Loucy (cell line): ENCODE data around the gene NUS1.
"Not testable (repeated sequence)": the region's sequence is repeated elsewhere in the genome, so short reads cannot be mapped to it uniquely, and the experiment has no call there.

ENCODE experiments used
- H2AFZ ChIP-seq: fragments of 200-600 bp; sonication (generic); 2 replicates; pipeline ENCODE4 v1.6.0; 2016; ENCODE audit warnings: antibody characterized with exemption, mild to moderate bottlenecking, low read length, moderate library complexity
- H3F3A ChIP-seq: fragments of 200-600 bp; 2 replicates; pipeline ENCODE4 v1.6.0; 2016; ENCODE audit warnings: antibody characterized with exemption, low read depth, mild to moderate bottlenecking
- H3K27me3 ChIP-seq: fragments of 200-600 bp; sonication (generic); 2 replicates; pipeline ENCODE4 v1.6.1; 2014; ENCODE audit warnings: low read length, mild to moderate bottlenecking; ENCODE audit not compliant: insufficient read depth, poor library complexity, severe bottlenecking
- H3K36me3 ChIP-seq: fragments of 200-600 bp; sonication (generic); 2 replicates; pipeline ENCODE4 v1.6.1; 2016; ENCODE audit warnings: low read length; ENCODE audit not compliant: insufficient read depth
- H3K4me1 ChIP-seq: fragments of 200-600 bp; sonication (generic); 2 replicates; pipeline ENCODE4 v1.5.1; 2014; ENCODE audit warnings: low read length, mild to moderate bottlenecking; ENCODE audit not compliant: insufficient read depth, poor library complexity, severe bottlenecking
- H3K4me2 ChIP-seq: fragments of 200-600 bp; sonication (generic); 2 replicates; pipeline ENCODE4 v1.6.0; 2014; ENCODE audit warnings: antibody characterized with exemption, low read length, low read depth, mild to moderate bottlenecking; ENCODE audit not compliant: poor library complexity, severe bottlenecking
- H3K4me3 ChIP-seq: fragments of 200-600 bp; sonication (generic); 2 replicates; pipeline ENCODE4 v1.5.1; 2014; ENCODE audit warnings: low read length, mild to moderate bottlenecking, mixed read lengths; ENCODE audit not compliant: poor library complexity, severe bottlenecking
- H3K79me2 ChIP-seq: fragments of 200-600 bp; sonication (generic); 2 replicates; pipeline ENCODE4 v1.6.1; 2014; ENCODE audit warnings: low read length; ENCODE audit not compliant: insufficient read depth
- H3K9ac ChIP-seq: fragments of 200-600 bp; sonication (generic); 2 replicates; pipeline ENCODE4 v1.6.0; 2014; ENCODE audit warnings: mild to moderate bottlenecking, low read depth, low read length, moderate library complexity; ENCODE audit not compliant: poor library complexity, severe bottlenecking
- H3K9me2 ChIP-seq: fragments of 200-600 bp; sonication (generic); replicated peaks from 2 replicates; pipeline ENCODE4 v1.6.1; 2016; ENCODE audit warnings: low read depth, low read length, mixed read lengths
- H3K9me3 ChIP-seq: fragments of 200-600 bp; sonication (generic); 2 replicates; pipeline ENCODE4 v1.6.1; 2014; ENCODE audit warnings: mild to moderate bottlenecking, antibody characterized with exemption, low read length, low read depth; ENCODE audit not compliant: insufficient read depth
- H4K20me1 ChIP-seq: fragments of 200-600 bp; sonication (generic); 2 replicates; pipeline ENCODE4 v1.6.0; 2014; ENCODE audit warnings: antibody characterized with exemption, low read length, mild to moderate bottlenecking; ENCODE audit not compliant: insufficient read depth, poor library complexity, severe bottlenecking
- EZH2phosphoT487 ChIP-seq: fragments of 200-600 bp; IDR thresholded peaks from 2 replicates; pipeline ENCODE4 v1.6.1; 2018; ENCODE audit warnings: antibody characterized with exemption, mild to moderate bottlenecking, moderate library complexity, borderline replicate concordance
- TF ChIP-seq, protein P1 (sequence below): fragments of 200-600 bp; sonication (generic); conservative IDR thresholded peaks from 2 replicates; pipeline ENCODE4 v1.5.1; 2014; ENCODE audit warnings: mild to moderate bottlenecking, antibody characterized with exemption, low read length

The NUS1 gene

DNA sequence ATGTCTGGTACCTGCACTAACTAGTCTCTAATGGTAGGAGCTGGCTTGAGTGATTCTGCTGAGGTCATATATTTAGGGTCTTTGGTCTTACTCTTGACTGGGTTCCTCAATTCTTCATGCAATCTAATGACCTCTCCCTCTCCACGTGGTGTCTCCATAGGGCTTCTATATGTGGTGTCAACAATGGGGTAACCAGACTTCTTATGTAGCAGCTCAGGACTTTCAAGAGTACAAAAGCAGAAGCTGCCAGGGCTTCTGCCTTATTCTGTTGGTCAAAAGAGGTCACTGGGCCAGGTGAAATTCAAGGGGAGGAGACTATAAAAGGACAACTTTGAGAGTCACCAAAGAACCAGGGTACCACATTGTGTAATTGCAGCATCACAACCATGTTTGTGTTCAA lies 54.3 kb downstream of the NUS1 start:
- Histone ChIP-seq H3K4me3 (no peak overlapping the region), H3K4me1 (no peaks in the 10 kb centered on the region), H4K20me1 (no peaks in the 10 kb centered on the region), H3K9me3 (no peaks in the 10 kb centered on the region), H3K27me3 (no peaks in the 10 kb centered on the region), H3K36me3 (no peaks in the 10 kb centered on the region), H3K9me2 (no peaks in the 10 kb centered on the region), H3K9ac (no peak overlapping the region), H3K4me2 (no peak overlapping the region), H3K79me2 (no peaks in the 10 kb centered on the region), H3F3A (no peaks in the 10 kb centered on the region), H2AFZ (no peak overlapping the region)
- no peak for TF ChIP-seq EZH2phosphoT487

DNA sequence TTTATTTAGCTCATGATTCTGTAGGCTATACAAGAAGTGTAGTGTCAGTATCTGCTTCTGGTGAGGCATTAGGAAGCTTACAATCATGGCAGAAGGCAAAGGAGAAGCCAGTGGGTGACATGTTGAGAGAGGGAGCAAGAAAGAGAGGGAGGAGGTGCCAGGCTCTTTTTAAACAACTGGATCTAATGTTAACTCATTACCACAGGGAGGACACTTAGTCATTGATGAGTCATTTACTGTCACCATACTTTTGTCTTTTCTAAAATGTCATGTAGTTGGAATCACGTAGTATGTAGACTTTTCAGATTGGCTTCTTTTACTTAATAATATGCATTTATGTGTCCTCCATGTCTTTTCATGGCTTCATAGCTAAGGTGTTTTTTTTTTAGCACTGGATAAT lies 58.1 kb downstream of the NUS1 start:
- TF ChIP-seq, protein P1, sequence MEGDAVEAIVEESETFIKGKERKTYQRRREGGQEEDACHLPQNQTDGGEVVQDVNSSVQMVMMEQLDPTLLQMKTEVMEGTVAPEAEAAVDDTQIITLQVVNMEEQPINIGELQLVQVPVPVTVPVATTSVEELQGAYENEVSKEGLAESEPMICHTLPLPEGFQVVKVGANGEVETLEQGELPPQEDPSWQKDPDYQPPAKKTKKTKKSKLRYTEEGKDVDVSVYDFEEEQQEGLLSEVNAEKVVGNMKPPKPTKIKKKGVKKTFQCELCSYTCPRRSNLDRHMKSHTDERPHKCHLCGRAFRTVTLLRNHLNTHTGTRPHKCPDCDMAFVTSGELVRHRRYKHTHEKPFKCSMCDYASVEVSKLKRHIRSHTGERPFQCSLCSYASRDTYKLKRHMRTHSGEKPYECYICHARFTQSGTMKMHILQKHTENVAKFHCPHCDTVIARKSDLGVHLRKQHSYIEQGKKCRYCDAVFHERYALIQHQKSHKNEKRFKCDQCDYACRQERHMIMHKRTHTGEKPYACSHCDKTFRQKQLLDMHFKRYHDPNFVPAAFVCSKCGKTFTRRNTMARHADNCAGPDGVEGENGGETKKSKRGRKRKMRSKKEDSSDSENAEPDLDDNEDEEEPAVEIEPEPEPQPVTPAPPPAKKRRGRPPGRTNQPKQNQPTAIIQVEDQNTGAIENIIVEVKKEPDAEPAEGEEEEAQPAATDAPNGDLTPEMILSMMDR = no peak
- no peak for TF ChIP-seq EZH2phosphoT487
- Histone ChIP-seq H4K20me1 (no peaks in the 10 kb centered on the region), H3K9me3 (no peaks in the 10 kb centered on the region), H3K79me2 (no peaks in the 10 kb centered on the region), H3K36me3 (no peaks in the 10 kb centered on the region), H3K4me1 (no peaks in the 10 kb centered on the region), H3K27me3 (no peaks in the 10 kb centered on the region), H3K4me3 (no peak overlapping the region), H3K9me2 (no peaks in the 10 kb centered on the region), H2AFZ (no peak overlapping the region), H3K9ac (no peak overlapping the region), H3F3A (no peaks in the 10 kb centered on the region), H3K4me2 (no peak overlapping the region)

DNA sequence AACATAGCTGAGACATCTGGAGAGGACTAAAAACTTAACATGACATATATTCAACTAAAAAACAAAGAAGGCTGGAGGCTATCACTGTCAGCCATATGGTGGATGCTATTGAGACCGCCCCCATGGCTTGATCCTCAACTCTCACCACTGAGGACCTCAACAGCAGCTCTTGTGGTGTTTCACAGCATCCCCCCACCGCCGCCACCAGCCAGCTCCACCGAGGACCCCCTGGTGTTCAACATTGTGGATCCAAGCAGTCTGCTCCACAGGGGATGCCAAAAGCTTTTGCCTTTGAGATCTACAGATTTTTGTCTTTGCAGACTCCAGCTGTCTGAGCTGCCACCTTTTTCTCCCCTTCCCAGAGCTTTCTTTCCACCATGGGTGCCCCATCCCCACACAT lies 64.6 kb downstream of the NUS1 start:
- Histone ChIP-seq H3K9me3 (no peaks in the 10 kb centered on the region; the same call in 1 of the 2 replicates), H2AFZ (no peak overlapping the region), H3K4me2 (no peak overlapping the region), H3F3A (no peaks in the 10 kb centered on the region), H3K9me2 (no peaks in the 10 kb centered on the region), H3K79me2 (no peaks in the 10 kb centered on the region), H3K4me3 (no peak overlapping the region), H3K9ac (no peak overlapping the region), H3K27me3 (no peaks in the 10 kb centered on the region), H3K4me1 (no peaks in the 10 kb centered on the region), H3K36me3 (no peaks in the 10 kb centered on the region), H4K20me1 (no peaks in the 10 kb centered on the region)
- TF ChIP-seq, protein P1 = no peak
- no peak for TF ChIP-seq EZH2phosphoT487

DNA sequence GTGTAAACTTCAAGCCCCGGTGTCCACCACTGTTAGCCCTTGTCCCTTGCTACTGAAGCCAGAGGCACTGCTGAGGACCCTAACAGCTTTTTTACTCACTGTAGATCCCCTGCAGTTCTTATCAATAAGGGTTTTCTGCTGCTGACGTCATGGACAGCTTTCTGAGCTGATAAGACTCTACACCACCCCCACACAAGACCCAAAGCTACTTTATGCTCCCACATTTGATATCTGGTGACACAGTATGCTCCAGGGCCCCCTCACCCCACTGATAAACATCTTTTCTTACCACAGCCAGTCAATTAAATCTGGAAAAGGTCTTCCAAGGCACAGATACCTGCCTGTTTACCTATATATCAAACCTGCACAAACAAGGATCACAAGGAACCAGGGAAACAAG lies 65.3 kb downstream of the NUS1 start:
- H3K9me2 ChIP-seq = no peaks in the 10 kb centered on the region

DNA sequence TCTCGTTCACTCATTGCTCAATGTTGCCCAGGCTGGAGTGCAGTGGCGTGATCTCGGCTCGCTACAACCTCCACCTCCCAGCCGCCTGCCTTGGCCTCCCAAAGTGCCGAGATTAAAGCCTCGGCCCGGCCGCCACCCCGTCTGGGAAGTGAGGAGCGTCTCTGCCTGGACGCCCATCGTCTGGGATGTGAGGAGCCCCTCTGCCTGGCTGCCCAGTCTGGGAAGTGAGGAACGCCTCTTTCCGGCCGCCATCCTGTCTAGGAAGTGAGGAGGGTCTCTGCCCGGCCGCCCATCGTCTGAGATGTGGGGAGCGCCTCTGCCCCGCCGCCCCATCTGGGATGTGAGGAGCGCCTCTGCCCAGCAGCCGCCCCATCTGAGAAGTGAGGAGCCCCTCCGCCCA lies 75.4 kb downstream of the NUS1 start:
- not testable (repeated sequence) for H4K20me1 ChIP-seq, H2AFZ ChIP-seq, H3F3A ChIP-seq, H3K9ac ChIP-seq, H3K4me2 ChIP-seq, H3K4me3 ChIP-seq, H3K27me3 ChIP-seq, H3K36me3 ChIP-seq, H3K4me1 ChIP-seq, H3K9me2 ChIP-seq, H3K9me3 ChIP-seq, H3K79me2 ChIP-seq

More for the DNA sequence above, 65.3 kb downstream of the NUS1 start:
- no peak overlapping the region for H3K4me2 ChIP-seq
- H3K4me1 ChIP-seq = no peaks in the 10 kb centered on the region
- no peaks in the 10 kb centered on the region for H4K20me1 ChIP-seq
- no peaks in the 10 kb centered on the region for H3F3A ChIP-seq
- no peaks in the 10 kb centered on the region for H3K79me2 ChIP-seq
- H3K9ac ChIP-seq = no peak overlapping the region
- H3K9me3 ChIP-seq = no peaks in the 10 kb centered on the region; the same call in 1 of the 2 replicates
- H3K27me3 ChIP-seq = no peaks in the 10 kb centered on the region
- TF ChIP-seq, protein P1 = no peak
- TF ChIP-seq EZH2phosphoT487 = no peak
- no peak overlapping the region for H2AFZ ChIP-seq
- no peaks in the 10 kb centered on the region for H3K36me3 ChIP-seq
- H3K4me3 ChIP-seq = no peak overlapping the region
